NK-92 (cell line): ENCODE results near the gene ELK3.

Experiments used
- DNase-seq: peaks from one replicate; lab custom pipeline; 2025; ENCODE audit not compliant: unreplicated experiment; lab: John Stamatoyannopoulos, UW

The ELK3 gene

GRCh38 chr12:96256672-96257361, 62.6 kb downstream of the ELK3 start:
- no peak for DNase-seq

GRCh38 chr12:96257550-96258103, 63.5 kb downstream of the ELK3 start:
- no peak for DNase-seq

- no peak for DNase-seq
These were observed 64.2 kb downstream of the ELK3 start for GRCh38 chr12:96258104-96258961.

- no peak for DNase-seq
These were observed 66.1 kb downstream of the ELK3 start for GRCh38 chr12:96260231-96260630.

GRCh38 chr12:96260644-96261043, 66.5 kb downstream of the ELK3 start:
- DNase-seq: no peak

- no peak for DNase-seq
These were observed 67.4 kb downstream of the ELK3 start for GRCh38 chr12:96261557-96261956.

- no peak for DNase-seq
These were observed 69.3 kb downstream of the ELK3 start for GRCh38 chr12:96263449-96263902.

- no peak for DNase-seq
These were observed 71.2 kb downstream of the ELK3 start for GRCh38 chr12:96265400-96265799.

- no peak for DNase-seq
These were observed 71.7 kb downstream of the ELK3 start for GRCh38 chr12:96265836-96266235.

GRCh38 chr12:96266238-96266637, 72.1 kb downstream of the ELK3 start:
- DNase-seq: no peak

- no peak for DNase-seq
These were observed 77.5 kb downstream of the ELK3 start for GRCh38 chr12:96271469-96272199.

GRCh38 chr12:96274331-96274730, 80.2 kb downstream of the ELK3 start:
- DNase-seq: no peak

- DNase-seq: no peak
These were observed 91.0 kb downstream of the ELK3 start for GRCh38 chr12:96285158-96285557.

GRCh38 chr12:96289067-96289466, 94.9 kb downstream of the ELK3 start:
- no peak for DNase-seq

- DNase-seq: no peak
These were observed 98.9 kb downstream of the ELK3 start for GRCh38 chr12:96293093-96293492.

GRCh38 chr12:96294831-96295230, 100.7 kb downstream of the ELK3 start:
- DNase-seq: no peak

- DNase-seq: no peak
These were observed 101.5 kb downstream of the ELK3 start for GRCh38 chr12:96295532-96296160.

- no peak for DNase-seq
These were observed 103.3 kb downstream of the ELK3 start for GRCh38 chr12:96297504-96297903.

GRCh38 chr12:96300064-96300463, 105.9 kb downstream of the ELK3 start:
- no peak for DNase-seq

GRCh38 chr12:96301732-96302131, 107.6 kb downstream of the ELK3 start:
- no peak for DNase-seq
